Adrenal gland (tissue), 12 donors: ENCODE data around the gene MOSPD3. TPM values are rescaled to one million over a fixed set of nuclear protein-coding genes. Genes with fewer than 3 reads are reported as not detected.
A peak's percentile ranks its signal among the peaks of the same experiment; 100 is the strongest.

Source experiments
- DNase-seq, 7 donors: peaks; one replicate each; pipeline ENCODE4 v3.0.0-alpha.2; 2019 to 2020
- H3K27ac ChIP-seq, 5 donors: fragments of 200-600 bp; sonication (generic) in 4 of 5; 1 replicate in 3 of 5; 2 replicates in 2 of 5; pipeline versions ENCODE4 v1.5.1 to v1.8.0; 2016 to 2020; ENCODE audit warnings: mild to moderate bottlenecking in 1 of 5
- H3K27me3 ChIP-seq: fragments of 200-600 bp; 2 replicates; pipeline ENCODE4 v1.8.0; 2021
- H3K36me3 ChIP-seq, 2 donors: fragments of 200-600 bp; replicated peaks in 1 of 2; 1 replicate in 1 of 2; 2 replicates in 1 of 2; pipeline versions ENCODE4 v1.5.1 to v1.8.0; 2018 to 2022
- H3K4me1 ChIP-seq, 2 donors: fragments of 200-600 bp; replicated peaks in 1 of 2; 1 replicate in 1 of 2; 2 replicates in 1 of 2; pipeline versions ENCODE4 v1.5.1 to v1.8.0; 2018 to 2021
- H3K4me3 ChIP-seq, 4 donors: fragments of 200-600 bp; sonication (generic) in 3 of 4; one replicate each; pipeline ENCODE4 v1.5.1; 2016 to 2018
- H3K9me3 ChIP-seq, 3 donors: fragments of 200-600 bp; sonication (generic) in 1 of 3; replicated peaks in 1 of 3; 1 replicate in 2 of 3; 2 replicates in 1 of 3; pipeline versions ENCODE4 v1.5.1 to v1.8.0; 2016 to 2021
- POLR2A ChIP-seq, 2 donors: fragments of 450-650 bp; IDR thresholded peaks; one replicate each; pipeline ENCODE4 v1.6.1; 2017; ENCODE audit warnings: antibody characterized with exemption in 2 of 2, mild to moderate bottlenecking in 2 of 2, moderate library complexity in 1 of 2
- WGBS, 4 donors: extraction: QIAGEN DNeasy Blood & Tissue Kit in 2 of 4; methylation state at CpG; one replicate each; pipeline versions ENCODE4 v1.1.5 to v1.1.7; 2013 to 2017; 5-methylcytosine and 5-hydroxymethylcytosine counted together
- intact Hi-C, 2 donors: fragments of 100-400 bp; cut with DNase I; formaldehyde crosslinking; loops; one replicate each; pipeline versions ENCODE4 v1.14.1 to v1.15.0; 2022 to 2023
- polyA plus RNA-seq, 3 donors: library from polyadenylated mRNA; stranded (reverse); fragments of 200-250 nt in 2 of 3; fragments of 350-450 nt in 1 of 3; fragmentation: Illumina TruSeq in 1 of 3; extraction: RNeasy Lipid Tissue Mini Kit (QIAGEN cat#74804) in 1 of 3; gene quantifications; one replicate each; pipeline ENCODE4 v1.2.3, GENCODE V29; 2013 to 2014
- total RNA-seq, 9 donors: library from RNA; depleted of rRNA in 4 of 9; stranded (reverse); fragments of >200 nt in 4 of 9; fragments of 120-200 nt in 1 of 9; fragmentation: NEBNext Ultra II Directional in 1 of 9; extraction: Animal tissue kit (Norgen Biotek cat#: 25700) in 1 of 9; gene quantifications; one replicate each; pipeline versions ENCODE4 v1.1.0 to v1.2.4, GENCODE V29; 2013 to 2023
- TF ChIP-seq, protein P1 (sequence below), 6 experiments: fragments of 450-650 bp in 4 of 6; fragments of 200-600 bp in 2 of 6; sonication (generic) in 1 of 6; IDR thresholded peaks; 1 replicate in 5 of 6; 2 replicates in 1 of 6; pipeline versions ENCODE4 v1.5.1 to v1.8.0; 2016 to 2021; ENCODE audit warnings: antibody characterized with exemption in 6 of 6, mild to moderate bottlenecking in 2 of 6, moderate library complexity in 1 of 6
- donor health status: healthy with polysubstance abuse.
- donor health status: Bipolar disorder and iron deficiency.
- donor health status: DM: yes; HTN: yes; CAD: no.
- donor health status: DM: no; HTN: no; CAD: no.
- donor health status: DM: no; HTN: no; CAD: no.
- donor health status: DM: yes; HTN: yes; CAD: no.

The MOSPD3 gene
- total and polyA plus RNA-seq, 12 donors = 14.0 to 54.5 (median 34.7) TPM

DNA sequence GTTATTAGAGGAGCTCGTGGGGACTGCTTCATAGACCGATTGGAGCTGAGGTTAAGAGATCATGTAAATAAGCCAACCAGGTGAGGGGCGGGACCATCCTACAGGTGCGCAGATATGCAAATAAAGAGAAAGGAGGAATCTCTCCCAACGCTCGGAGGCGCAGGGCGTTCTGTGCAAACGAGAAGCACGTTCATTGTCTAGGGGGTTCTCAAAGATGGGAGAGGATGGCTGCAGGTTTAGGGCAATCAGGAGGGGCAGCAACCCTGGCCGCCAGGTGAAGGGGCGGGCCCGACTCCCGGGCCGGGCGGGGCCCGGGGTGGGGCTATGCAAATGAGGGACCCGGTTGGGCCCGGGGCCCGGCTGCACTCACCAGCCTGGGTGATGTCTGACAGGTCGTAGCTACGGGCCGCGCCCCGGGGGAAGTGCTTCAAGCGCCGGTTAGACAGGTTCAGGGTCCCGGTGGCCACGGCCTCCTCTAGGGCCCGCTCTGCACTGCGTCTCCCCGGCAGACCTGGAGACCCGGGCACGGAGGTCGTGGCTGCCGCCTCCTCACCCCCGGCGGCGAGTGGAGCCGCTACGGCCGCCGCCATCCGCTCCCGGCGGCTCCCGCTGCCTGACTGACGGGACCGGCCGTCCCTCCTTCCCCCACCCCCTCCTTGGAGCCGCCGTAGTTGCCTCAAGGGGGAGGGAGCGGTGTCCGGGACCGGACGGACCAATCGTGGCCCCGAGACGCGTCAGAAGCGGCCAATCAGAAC, 26.7 kb upstream of the MOSPD3 start, which contains the start of gene LRCH4:
TSS of gene LRCH4 (minus strand) at position 619 of the 755 bp plus-strand sequence. CDS start at position 590, 29 bp downstream.
- Histone ChIP-seq H3K4me3 (peak within 1 kb of the TSS; percentile 37 to 88 (median 76)), H3K9me3 (no peaks in the 10 kb centered on the region), H3K4me1 (peaks cover 21 to 30% of the 10 kb centered on the region in 2 donors), H3K27me3 (no peaks in the 10 kb centered on the region), H3K27ac (peak within 1 kb of the TSS; percentile 74 to 99 (median 93)), H3K36me3 (peaks cover 0 to 16% of the 10 kb centered on the region in 2 donors)
- WGBS, 4 donors = 0 to 1% (median 0%) methylated on average over 10 to 61 of the region's 61 CpGs
- DNase-seq = peak in 6 of 7 donors; percentile 61 to 69 (median 66)
- intact Hi-C loops = no loop called here
- TF ChIP-seq, protein P1, sequence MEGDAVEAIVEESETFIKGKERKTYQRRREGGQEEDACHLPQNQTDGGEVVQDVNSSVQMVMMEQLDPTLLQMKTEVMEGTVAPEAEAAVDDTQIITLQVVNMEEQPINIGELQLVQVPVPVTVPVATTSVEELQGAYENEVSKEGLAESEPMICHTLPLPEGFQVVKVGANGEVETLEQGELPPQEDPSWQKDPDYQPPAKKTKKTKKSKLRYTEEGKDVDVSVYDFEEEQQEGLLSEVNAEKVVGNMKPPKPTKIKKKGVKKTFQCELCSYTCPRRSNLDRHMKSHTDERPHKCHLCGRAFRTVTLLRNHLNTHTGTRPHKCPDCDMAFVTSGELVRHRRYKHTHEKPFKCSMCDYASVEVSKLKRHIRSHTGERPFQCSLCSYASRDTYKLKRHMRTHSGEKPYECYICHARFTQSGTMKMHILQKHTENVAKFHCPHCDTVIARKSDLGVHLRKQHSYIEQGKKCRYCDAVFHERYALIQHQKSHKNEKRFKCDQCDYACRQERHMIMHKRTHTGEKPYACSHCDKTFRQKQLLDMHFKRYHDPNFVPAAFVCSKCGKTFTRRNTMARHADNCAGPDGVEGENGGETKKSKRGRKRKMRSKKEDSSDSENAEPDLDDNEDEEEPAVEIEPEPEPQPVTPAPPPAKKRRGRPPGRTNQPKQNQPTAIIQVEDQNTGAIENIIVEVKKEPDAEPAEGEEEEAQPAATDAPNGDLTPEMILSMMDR (IDR thresholded peaks at IDR 0.05) = peak in 3 of 6 experiments; percentile 3 to 28 (median 9)
- TF ChIP-seq POLR2A (IDR thresholded peaks at IDR 0.05) = peak; percentile 99

DNA sequence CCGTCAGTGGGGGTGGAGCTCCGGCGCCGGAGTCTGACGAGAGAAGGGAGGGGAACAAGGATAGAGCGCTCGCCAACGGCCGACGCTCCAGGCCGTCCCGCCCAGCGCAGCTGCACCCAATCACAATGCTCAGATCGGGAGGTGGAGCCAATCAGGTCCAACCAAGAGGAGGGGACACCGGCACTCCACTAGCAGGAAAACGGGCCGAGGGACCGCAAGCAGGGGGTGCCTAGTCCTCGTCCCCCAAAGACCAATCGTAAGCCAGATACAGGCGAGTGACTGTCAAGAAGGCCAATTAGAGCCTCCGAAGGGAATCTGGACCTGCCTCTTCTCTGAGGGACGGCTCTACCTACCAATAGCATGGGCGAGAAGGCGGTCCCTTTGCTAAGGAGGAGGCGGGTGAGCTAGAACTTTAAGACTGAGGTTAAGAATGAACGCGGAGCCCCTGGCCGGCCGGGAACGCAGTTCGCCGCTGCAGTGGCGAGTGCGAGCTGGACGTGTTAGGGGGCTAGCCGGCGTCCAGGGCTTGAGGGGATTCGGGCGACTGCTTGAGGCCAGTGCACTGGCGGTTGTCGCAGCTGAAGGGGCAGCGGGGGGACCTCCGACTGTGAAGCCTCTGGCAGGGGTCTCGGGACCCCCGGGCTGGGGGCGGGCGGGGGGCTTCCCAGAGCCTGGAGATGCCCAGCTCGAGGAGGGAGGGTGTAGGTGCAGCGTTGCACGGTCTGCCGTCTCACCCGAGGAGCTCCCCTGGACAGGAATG, 25.9 kb upstream of the MOSPD3 start, which contains the start of gene FBXO24:
TSS of gene FBXO24 (plus strand) at position 63 of the 760 bp plus-strand sequence. CDS start at position 361, 298 bp downstream.
- 0 to 2% (median 1%) methylated on average over 21 to 53 of the region's 53 CpGs for WGBS, 4 donors

DNA sequence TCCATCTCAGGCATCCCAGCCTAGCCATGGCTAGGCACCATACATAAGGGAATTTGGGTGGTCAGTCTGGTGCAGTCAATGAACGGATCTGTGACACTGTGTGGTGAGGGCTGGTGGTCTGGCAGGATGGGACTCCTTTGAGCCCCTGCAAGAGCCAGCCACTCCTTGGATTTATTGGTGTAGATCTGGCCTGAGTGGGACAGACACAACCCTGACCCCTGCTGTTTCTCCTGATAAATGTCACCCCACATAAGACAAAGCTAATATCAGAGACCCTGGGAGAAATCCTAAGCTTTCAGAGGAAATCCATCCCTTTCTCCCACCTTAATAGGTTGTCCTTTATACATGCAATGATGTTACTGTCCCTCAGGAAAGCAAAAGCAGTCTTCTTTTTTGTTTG, 23.9 kb upstream of the MOSPD3 start:
- Histone ChIP-seq H3K4me3 (no peak overlapping the region), H3K27ac (no peak overlapping the region), H3K36me3 (no peaks in the 10 kb centered on the region), H3K4me1 (peaks cover 10 to 16% of the 10 kb centered on the region in 2 donors), H3K27me3 (no peaks in the 10 kb centered on the region), H3K9me3 (no peaks in the 10 kb centered on the region)
- peak in 1 of 7 donors; percentile 16 for DNase-seq
- 57 to 77% (median 76%) methylated on average over 1 of the region's 1 CpG for WGBS, 4 donors
- intact Hi-C loops = no loop called here
- no peak for TF ChIP-seq POLR2A (IDR thresholded peaks at IDR 0.05)
- TF ChIP-seq, protein P1 (IDR thresholded peaks at IDR 0.05) = peak in 3 of 6 experiments; percentile 2 to 27 (median 23)

More for the DNA sequence above, 25.9 kb upstream of the MOSPD3 start, which contains the start of gene FBXO24:
- TF ChIP-seq, protein P1 (IDR thresholded peaks at IDR 0.05) = no peak
- peak in 1 of 2 donors; percentile 50 for TF ChIP-seq POLR2A (IDR thresholded peaks at IDR 0.05)
- H3K4me3 ChIP-seq = peak within 1 kb of the TSS; percentile 37 to 88 (median 76)
- peak; percentile 99 to 100 (median 100) for DNase-seq
- H3K4me1 ChIP-seq = peaks cover 21 to 30% of the 10 kb centered on the region in 2 donors
- intact Hi-C loops = no loop called here
- peaks cover 0 to 8% of the 10 kb centered on the region in 2 donors for H3K36me3 ChIP-seq
- no peaks in the 10 kb centered on the region for H3K27me3 ChIP-seq
- H3K9me3 ChIP-seq = no peaks in the 10 kb centered on the region
- H3K27ac ChIP-seq = peak within 1 kb of the TSS; percentile 74 to 99 (median 93)
